Stimulated activated CD4-positive, alpha-beta T cell treated with anti-CD3 and anti-CD28 coated beads, TNF-alpha, amount 100 ng/mL, for 24 hours (primary cell): ENCODE measurements around the gene ZSWIM6.
"Not testable (repeated sequence)": the region's sequence is repeated elsewhere in the genome, so short reads cannot be mapped to it uniquely, and the experiment has no call there.

Experiments used
- DNase-seq, 3 experiments: peaks; one replicate each; pipeline ENCODE4 v3.0.0-alpha.2; 2020; ENCODE audit warnings: low read depth in 3 of 3

Gene ZSWIM6

GRCh38 chr5:61363401-61364114 is 31.5 kb downstream of the ZSWIM6 start:
- DNase-seq, result no peak

GRCh38 chr5:61366497-61367240 is 34.6 kb downstream of the ZSWIM6 start:
- no peak for DNase-seq

DNA sequence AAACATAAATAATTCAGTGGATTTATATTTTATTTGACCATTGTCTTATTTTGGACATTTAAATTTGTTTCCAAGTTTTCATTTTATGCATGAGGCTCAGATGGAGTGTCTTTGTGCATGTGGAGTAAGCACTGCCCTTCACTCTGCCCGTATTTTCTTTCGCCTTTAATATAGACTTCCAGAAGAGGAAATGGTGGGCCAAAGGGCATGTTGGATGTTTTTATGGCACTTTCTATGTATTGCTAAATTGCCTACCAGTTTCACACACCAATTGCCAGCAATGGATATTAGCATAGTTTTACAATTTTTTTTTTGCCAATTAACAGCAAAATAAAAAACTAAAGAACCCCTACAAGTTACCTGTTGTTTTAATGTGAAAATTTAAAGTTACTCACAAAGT is 38.4 kb downstream of the ZSWIM6 start:
- no peak for DNase-seq

DNA sequence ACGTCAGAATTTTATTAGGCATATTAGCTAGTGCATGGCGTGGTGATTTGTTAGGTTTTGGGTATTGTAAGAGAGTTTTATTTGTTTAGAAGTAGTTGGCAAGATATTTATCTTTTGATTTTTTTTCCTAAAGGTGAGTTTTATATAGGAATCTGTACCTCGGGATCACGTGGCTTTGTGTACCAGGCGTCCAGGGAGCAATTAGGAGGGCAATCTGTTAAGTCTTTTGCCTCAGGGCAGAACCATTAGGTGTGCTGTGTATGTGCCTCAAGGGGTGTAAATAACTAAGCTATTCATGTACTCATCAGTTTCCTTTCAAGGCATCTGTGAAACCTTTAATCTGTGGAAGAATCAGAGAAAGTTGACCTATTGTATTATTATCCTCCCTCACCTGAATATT is 39.4 kb downstream of the ZSWIM6 start:
- no peak for DNase-seq

- DNase-seq, result no peak
Observed at GRCh38 chr5:61379677-61380076, 47.6 kb downstream of the ZSWIM6 start.

GRCh38 chr5:61381968-61382367 is 49.9 kb downstream of the ZSWIM6 start:
- DNase-seq, result no peak

DNA sequence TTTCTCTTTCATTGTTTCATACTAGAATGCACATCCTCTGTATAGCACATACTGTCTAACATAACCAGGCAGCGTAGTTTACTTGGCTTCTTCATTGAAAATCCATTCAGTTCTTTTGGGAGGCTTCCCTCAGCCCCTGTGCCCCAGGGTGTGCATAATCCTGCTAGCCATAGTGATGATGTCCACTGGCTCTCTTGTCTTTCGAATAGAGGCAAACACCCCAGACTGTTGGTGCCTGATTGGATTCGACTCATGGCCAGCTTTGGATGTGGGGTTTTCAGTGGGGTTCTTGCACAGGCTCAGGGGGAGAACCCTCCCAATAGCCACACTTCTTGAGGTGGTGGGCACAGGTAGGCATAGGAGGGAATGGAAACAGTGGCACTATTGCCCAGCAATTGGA is 53.6 kb downstream of the ZSWIM6 start:
- no peak for DNase-seq

DNA sequence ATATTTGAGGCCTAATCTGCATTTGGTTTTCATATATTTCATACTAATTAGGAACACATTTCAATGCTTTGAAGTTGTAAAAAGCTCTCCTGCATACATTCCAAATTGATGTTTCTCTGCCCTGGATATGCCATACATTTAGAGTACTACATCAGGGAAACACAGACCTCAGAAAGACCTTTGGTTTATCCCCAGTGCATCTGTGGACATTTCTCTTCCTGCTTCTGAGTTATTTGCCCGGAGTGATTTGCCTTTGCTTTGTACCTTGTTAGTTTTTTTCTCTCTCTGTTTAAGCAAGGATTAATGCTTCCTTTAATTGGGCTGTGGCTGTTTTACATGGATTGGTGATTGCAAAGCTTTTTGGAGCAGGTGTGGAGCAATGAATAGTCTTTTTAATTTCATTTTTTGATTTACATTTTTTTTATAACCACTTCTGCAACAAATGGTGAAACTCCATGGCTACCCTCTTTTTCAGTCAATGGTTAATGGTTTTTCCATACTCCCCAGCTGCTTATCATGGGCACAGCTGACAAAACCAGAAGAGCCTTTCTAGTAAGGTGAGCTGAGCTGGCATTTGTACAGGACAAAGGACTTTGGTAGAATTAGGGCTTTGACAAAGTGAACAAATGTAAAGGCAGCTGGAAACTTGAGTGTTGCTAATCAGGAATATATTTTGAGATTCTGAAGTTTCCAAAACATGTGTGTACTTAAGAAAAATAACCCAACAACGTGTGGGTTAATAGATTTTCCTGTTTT is 54.2 kb downstream of the ZSWIM6 start:
- DNase-seq, result no peak

DNA sequence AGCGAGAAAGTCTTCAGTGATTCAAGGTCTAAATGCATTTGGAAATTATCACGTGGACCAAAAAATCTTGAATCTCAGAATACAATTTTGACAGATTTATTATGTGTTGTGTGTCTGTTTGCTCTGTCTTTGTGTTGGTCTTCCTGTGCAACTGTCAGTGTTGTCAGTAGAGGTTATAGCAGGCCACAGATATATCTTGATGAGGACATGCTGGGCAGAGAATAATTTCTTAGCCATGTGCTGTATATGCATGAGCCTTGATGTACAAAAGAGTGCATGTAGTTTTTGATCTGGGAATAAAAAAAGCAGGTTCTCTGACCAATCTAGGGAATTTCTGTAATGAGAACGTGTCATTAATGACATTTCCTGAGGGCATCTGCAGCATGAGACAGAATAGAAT is 57.6 kb downstream of the ZSWIM6 start:
- no peak for DNase-seq

DNA sequence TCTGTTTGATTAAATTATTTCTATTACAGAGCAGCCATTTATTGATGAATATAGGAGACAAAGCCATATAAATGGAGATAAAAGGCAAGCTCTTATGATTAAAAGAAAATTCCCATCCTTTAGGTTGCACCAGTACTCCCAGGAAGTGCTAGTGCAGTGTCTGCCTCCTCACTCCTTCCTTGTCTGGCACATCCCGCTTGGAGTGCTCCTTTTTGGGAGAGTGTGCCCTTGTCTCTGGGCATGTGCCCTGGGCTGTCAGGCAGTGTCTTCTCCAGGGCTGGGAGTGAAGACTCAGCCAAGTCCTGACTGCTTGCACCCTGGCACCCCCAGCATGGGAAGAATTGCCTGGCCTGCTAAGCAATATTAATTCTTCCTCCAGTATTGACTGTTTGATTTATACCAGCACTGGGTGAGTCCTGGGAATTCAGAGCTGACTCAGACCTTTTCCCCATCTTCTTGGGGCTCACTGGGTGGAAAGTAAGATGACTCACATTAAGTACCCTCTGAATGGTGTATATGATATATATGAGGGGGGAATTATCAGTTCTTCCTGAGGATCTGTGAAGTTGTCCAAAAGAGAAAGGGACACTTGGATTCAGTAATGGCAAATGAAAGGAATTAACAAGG is 62.1 kb downstream of the ZSWIM6 start:
- DNase-seq, result no peak

DNA sequence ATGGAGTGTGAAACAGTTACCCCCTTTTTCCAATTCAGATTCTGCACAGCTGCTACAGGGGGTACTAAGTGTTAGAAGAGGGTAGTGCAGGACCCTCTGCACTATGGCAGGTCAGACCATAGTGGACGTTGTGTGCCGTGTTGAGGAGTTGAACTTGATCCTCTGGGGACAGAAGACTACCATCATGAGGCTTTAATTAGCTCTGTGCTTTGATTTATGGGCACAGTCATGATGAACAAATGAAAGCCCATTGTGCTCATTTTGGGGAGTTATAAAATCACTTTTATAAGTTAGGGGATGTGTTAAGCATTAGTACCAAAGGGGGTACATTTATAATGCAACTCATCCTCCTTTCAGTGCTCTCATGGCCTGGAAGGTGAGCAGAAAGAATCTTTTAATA is 62.7 kb downstream of the ZSWIM6 start:
- DNase-seq, result no peak

DNA sequence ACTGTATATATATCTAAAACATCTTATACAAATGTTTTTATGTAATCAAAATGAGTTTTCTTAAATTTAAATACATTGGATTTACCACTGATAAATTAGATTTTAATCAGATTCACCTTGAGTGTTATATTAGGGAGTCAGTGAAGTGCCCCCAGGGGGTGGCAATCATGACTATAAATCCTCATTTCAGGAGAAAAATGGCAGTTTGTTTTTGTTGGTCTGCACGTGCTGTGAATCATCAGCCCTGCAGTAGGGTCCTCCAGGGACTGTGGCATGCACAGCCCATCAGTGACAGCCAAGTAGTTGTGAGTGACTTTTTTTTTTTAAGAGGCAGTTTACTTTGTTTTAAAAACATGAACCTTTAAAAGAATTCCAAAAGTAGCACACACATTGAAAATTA is 65.2 kb downstream of the ZSWIM6 start:
- no peak for DNase-seq

GRCh38 chr5:61397937-61398336 is 65.9 kb downstream of the ZSWIM6 start:
- DNase-seq, result no peak

- no peak for DNase-seq
Observed at GRCh38 chr5:61398440-61398839, 66.4 kb downstream of the ZSWIM6 start.

DNA sequence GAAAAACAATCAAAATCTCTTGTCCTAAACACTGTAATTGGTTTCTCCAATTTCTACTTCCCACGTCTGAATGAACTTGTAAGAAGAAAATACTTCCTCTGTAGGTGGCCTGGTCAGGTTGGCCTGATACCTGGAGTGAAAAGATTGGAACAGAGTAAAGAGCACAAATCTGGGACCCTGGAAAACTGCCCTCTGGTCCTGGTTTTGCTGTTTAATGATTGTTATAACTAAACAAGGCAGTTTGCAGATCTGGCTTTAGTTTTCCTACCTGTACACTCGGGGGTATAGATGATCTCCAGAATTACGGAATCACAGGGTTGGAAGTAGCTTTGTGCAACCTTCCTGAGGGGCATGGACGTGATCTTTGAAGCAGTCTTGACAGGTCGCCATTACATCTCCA is 67.6 kb downstream of the ZSWIM6 start:
- DNase-seq, result no peak

DNA sequence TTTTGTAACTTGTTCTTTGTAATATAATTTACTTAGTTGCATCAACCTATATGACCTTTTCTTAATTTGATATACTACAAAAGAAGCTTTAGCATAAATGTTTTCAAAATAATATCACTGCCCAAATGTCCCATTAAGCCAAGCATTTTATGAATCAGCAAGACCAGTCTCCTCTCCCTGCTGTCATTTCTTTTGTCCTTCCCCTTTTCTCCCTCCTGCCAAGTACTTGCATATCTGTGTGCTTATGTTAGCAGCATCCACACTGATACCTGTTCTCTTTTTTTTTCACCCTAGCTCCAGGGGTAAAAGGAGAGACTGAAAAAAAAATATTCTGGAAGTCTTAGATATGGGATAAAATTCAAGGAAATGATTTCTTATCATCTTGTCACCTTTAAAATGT is 69.7 kb downstream of the ZSWIM6 start:
- DNase-seq, result no peak

DNA sequence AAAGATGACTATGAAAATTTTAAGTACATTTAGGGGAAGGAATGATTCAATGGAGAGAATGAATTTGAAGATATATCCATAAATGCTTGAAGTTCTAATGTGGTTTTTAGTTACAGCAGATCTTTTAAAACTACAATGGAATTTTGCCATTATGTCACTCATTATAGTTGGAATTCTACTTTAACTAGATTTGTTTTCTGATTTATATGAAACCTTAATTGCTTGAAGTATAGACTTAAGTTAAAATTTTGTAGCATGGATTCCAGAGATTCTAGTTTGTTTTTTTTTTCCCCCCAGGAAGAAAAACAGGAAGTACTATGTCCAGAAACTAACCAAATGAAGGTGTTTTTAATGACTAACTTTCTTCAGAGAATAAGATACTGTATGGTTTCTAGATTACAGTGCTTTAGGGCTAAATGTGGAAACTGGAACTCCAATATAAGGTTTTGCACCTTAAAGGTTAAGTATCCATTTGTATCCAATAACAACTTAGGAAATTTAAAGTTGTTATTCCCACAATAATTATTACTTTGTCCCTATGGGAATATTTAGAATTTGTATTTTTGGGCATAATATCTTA is 70.3 kb downstream of the ZSWIM6 start:
- DNase-seq, result no peak

DNA sequence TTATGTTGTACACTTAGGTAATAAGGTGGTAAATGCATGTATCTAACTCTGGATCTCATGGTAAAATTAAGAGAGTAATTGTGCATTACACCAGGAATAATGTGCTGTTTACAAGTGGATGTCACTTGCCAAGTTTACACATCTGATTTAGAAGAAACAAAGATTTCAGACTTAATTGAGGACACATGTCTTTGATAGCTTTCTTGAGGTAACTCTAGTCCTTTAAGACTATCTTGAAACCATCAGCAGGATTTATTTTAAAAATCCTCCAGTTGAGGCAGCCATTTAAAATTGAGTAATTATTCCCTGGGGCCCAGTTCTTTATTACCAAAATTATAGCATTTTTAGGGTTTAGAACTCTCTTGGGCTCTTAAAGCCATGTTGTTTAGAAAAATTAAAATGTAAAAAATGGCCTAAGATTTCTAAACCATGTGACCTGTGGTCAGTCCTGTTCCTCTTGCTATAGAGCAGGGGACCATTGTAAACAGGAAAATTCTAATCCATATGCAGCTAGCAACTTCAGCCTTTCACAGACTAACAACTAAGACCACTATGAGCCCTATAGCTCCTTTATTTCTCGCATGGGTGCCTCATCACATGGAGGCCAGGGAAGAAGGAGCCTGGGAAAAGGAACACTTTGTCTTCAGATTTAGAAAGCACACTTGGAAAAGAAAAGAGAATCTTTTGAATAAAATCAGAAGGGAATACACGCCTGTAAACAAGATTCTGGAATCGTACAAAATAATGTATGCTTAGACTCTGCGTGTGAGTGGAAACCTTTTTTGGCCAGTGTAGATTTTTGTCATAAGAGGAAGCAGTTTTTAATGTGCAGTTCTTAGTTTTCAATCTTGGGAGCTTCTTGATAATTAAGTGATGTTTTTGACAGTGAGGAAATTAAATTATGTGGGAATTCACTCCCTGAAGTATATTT is 71.2 kb downstream of the ZSWIM6 start:
- no peak for DNase-seq

DNA sequence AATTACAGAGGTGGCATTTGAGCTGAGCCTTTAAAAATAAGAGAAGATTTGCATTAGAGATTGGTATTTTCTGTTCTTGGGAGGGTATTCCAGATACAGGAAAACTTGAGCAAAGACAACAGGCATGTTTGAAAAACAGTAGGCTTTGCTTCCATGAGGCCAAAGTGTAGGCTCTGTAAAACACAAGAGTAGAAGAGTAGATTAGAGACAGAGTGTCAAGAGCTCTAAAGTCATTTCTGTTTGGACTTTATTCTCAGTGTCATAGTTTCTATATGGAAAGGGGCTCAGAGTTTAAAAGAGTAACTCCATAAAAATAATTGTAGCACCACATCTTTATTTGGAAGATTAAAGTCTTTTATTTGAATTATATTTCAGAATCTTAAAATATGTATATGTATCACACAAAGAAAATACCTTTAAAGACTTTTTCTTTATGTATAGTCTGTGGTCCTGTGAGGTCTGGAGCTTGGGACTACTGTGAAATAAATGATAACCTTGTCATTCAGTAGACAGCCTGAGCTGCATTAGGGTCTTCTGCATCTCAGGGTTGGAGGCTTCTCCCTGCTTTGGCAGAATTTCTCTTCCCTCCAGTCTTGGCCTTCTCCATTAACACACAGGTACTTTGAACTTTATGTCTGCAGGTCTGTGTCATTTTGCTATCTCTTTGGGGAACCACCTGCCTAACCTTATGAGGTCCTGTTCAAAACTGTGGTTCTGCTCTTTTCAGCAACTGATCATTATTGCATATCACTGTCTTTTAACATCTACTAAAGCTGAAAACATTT is 73.6 kb downstream of the ZSWIM6 start:
- DNase-seq, result no peak

DNA sequence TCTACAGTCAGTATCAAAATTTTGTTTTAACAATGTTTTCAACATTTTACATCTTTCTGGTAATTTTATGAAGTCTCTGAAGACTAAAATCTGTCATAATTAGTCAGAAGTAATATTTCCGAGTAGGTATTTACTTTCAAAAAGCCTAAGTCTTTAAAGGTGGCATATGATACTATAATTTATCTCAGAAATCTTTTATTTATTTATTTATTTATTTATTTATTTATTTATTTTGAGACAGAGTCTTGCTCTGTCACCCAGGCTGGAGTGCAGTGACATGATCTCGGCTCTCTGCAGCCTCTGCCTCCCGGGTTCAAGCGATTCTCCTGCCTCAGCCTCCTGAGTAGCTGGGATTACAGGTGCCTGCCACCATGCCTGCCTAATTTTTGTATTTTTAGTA is 74.4 kb downstream of the ZSWIM6 start:
- not testable (repeated sequence) for DNase-seq
